ENCODE measurements around the gene HS2ST1.

DNA sequence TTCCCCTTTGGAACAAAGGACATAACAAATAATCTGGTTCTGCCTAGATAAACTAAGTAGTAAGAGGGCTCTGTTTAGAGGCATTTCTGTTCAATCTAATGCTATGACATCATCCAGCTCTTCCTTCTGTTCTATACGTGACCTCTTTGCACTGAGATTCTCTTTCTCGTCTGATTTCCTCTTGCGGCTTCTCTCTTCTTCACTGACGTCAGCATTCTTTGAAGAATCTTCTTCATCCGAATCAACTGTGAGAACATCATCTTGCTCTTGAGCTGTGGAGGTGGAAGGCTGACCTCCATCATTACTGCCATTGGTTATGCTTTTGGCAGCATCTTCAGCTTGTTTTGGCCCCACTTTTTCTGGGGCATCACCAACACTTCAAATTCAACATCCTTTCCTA, 130.4 kb downstream of the HS2ST1 start:
- TF ChIP-seq, protein P1, sequence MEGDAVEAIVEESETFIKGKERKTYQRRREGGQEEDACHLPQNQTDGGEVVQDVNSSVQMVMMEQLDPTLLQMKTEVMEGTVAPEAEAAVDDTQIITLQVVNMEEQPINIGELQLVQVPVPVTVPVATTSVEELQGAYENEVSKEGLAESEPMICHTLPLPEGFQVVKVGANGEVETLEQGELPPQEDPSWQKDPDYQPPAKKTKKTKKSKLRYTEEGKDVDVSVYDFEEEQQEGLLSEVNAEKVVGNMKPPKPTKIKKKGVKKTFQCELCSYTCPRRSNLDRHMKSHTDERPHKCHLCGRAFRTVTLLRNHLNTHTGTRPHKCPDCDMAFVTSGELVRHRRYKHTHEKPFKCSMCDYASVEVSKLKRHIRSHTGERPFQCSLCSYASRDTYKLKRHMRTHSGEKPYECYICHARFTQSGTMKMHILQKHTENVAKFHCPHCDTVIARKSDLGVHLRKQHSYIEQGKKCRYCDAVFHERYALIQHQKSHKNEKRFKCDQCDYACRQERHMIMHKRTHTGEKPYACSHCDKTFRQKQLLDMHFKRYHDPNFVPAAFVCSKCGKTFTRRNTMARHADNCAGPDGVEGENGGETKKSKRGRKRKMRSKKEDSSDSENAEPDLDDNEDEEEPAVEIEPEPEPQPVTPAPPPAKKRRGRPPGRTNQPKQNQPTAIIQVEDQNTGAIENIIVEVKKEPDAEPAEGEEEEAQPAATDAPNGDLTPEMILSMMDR (IDR thresholded peaks at IDR 0.05), result no peak
- TF ChIP-seq POLR2A (IDR thresholded peaks at IDR 0.05) (no peak), POLR2AphosphoS5 (IDR thresholded peaks at IDR 0.05) (no peak), EP300 (IDR thresholded peaks at IDR 0.05) (no peak)

Measured in sigmoid colon (tissue), 4 donors.